NCI-H2107 treated with DMSO at 0.1 percent for 48 hours (cell line): ENCODE data around the gene HUWE1.
"Not testable (repeated sequence)": the region's sequence is repeated elsewhere in the genome, so short reads cannot be mapped to it uniquely, and the experiment has no call there.

Experiments used
- DNase-seq: peaks from one replicate; lab custom pipeline; 2025; ENCODE audit not compliant: unreplicated experiment; lab: John Stamatoyannopoulos, UW

The HUWE1 gene

DNA sequence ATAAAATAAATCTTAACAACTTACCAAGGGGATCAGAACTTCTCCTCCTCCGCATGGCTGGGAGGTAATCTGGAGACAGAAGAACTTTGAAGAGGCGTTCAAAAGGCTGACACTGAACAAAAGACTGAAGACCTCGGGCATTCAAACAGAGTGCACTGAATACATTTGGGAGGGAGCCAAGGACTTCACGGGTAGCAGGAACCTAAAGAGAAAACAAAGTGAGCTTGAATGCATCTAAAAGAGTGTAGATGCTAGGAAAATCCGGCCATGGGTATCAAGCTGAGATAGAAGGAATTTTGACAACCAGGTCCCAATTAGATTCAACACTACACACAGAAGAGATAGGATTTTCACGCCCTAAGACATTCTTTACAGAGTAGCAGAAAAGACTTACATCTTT is 69.6 kb downstream of the HUWE1 start:
- no peak for DNase-seq

DNA sequence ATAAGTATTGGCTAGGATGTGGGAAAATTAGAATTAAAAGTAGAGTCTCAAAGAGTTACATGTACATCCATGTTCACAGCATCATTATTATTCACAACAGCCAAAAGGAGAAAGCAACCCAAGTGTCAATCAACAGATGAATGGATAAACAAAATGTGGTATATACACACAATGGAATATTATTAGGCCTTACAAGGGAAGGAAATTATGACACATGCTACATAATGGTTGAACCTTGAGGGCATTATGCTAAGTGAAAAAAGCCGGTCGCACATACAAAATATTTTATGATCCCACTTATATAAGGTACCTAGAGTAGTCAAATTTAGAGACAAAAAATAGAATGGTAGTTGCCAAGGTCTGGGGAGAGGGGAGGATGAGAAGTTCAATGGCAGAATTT is 80.1 kb downstream of the HUWE1 start:
- no peak for DNase-seq

DNA sequence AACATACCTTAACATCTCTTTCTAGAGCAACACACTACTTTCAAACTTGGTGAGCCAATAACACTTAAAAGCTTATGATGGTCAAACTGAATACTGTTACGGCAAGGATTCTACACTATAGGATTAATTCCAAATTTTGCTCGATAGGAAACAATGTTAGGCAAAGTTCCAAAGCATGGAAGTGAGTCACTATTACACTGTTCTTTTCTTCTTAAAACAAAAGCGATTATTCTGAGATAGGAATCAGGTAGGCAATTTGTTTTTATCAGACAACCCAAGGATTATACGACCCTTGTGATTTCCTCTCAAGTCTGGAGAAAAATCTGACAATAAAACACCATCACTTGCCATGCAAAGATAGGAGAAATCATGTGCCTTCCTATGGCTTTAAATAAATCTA is 81.5 kb downstream of the HUWE1 start:
- no peak for DNase-seq

DNA sequence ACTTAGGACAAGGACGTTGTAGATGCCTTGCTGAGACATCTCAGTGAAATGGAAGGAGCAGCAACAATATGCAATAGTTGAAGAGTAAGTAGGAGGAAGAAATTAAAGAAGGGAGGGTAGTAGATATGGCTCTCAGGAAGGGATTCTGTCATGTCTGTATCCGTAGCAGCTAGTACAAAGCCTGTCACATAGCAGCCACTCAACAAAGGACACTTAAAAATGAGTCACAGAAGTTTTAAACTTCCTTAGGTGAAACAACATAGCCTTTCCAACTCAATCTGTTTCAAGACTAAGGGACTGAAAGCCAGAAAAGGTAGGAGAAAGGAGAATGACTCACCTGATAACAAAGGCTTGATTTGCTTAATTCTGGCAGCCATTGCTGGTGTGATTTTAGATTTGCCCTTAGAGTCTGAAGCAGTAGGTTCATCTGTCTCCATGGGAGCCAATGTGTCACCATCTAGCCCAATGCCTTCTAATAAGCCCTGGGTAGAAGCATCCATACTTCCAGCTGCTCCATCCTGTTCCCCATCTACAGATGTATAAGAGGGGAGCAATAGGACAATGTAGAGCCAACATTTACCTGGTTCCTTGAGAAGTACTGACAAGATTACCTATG is 86.6 kb downstream of the HUWE1 start:
- no peak for DNase-seq

DNA sequence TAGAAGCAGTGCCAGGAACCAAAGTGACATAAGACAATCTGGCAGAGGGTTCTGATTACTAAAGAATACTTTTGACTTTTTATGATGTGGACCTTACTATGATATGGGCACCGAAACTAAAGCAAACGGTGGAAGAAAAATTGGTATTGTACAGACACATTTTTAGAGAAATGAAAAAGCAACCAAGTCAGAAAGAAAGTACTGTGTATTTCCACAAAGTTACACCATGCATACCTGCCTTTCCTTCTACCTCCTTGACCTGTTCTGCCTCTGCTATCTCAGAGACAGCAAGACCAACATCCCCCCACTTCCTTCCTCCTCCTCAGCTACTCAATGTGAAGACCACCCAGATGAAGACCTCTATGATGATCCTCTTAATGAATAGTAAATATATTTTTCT is 88.3 kb downstream of the HUWE1 start:
- DNase-seq, result no peak

DNA sequence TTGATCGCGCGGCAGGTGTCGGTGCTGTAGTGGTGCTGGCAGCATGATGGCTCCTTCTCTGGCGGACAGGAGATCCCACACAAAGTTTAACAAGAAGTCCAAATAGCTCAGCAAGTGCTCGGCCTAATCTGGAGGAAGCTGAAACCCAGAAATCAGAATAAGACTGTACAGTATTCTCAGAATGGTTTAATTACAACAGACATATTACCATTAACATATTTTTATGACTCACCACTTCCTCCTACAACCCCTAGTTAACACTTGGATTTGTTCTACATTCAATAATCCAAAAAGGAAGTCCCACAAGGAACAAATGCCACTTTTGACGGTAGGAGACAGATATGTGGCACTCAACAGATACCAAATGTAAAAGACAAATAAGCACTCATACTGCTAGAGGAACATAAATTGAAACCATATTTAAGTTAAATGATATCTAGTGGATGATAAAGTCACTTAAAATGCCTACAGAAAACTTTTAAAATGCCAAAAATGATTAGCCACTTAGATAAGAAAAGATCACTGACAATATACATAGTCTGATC is 91.2 kb downstream of the HUWE1 start:
- no peak for DNase-seq

DNA sequence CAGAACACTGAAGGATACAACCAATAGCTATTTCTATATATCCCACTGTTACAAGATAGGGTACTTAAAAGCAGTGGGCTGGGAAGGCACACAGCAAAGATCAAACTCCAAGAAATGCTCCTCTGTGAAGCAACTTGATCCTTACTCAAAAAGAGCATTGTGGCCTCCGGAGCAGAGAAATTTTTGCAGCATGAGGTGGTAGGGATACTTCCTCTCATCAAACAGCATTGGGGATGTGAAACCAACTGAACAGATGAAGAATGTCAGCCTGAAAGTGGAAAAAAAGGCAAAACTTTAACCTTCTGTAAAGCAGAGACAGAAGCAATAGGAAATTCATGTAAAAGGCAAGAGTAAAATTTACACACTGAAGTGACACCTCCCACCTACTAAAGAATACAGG is 92.2 kb downstream of the HUWE1 start:
- no peak for DNase-seq

DNA sequence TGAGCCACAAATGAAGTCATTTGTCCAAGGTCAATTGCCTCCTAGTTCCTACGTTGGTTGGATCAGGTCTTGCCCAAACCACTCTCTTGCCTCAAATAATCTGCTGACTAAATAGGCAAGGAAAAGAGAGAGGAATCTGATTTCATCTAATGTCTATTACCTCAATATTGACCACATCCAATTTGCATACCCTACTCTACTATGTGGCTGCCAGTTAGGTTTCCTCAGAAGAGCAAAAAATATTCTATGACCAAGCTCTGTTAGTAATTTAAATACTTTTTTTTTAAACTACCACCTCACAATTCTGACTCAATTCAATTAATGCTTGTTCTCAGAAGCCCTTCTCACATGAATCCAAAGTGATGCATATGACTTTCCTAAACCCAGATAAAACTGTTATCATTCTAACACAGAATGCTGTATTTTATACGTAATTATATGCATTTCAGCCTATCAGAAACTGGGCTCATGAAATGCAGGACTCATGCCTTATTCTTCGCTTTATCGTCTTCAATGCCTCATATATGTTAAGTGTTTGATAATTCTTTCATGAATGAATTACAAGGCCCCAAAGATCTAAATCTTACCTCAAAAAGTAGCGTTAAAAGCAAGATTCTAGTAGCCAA is 98.6 kb downstream of the HUWE1 start:
- no peak for DNase-seq

DNA sequence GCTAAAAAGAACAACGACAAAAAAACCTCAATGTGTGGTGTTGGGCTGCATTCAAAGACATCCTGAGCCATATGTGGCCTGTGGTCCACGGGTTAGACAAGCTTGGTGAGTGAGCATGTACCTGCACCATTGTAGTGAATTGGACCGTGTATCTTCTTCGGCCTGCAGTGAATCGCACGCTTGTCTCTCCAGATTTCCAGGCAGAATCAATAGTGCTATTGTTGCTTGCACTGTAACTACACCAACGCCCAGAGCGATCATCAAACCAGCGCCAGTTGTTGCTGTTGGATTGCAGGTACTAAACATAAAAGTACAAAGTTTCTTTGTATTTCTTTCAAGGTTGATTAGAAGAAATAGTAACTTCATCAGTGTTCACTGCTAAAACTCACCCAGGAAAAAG is 101.6 kb downstream of the HUWE1 start:
- DNase-seq, result no peak

DNA sequence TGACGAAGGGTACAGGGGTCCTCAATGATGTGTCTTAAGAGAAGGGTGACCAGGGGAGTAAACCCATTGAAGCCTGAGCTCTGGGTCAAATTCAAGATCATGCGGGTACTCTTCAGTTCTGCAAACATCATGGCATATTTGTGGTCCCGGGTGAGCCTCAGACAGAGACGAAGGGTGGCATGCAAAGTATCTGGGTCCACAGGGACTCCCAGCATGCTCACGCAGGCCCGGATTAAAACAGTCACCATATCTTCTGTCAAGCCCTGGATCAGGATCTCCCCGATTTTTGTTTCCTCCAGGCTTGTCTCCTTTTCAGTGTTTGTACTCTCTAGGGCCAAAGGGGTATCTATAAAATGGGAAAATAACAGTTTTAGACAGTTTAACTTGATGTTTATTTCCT is 102.9 kb downstream of the HUWE1 start:
- DNase-seq, result no peak

DNA sequence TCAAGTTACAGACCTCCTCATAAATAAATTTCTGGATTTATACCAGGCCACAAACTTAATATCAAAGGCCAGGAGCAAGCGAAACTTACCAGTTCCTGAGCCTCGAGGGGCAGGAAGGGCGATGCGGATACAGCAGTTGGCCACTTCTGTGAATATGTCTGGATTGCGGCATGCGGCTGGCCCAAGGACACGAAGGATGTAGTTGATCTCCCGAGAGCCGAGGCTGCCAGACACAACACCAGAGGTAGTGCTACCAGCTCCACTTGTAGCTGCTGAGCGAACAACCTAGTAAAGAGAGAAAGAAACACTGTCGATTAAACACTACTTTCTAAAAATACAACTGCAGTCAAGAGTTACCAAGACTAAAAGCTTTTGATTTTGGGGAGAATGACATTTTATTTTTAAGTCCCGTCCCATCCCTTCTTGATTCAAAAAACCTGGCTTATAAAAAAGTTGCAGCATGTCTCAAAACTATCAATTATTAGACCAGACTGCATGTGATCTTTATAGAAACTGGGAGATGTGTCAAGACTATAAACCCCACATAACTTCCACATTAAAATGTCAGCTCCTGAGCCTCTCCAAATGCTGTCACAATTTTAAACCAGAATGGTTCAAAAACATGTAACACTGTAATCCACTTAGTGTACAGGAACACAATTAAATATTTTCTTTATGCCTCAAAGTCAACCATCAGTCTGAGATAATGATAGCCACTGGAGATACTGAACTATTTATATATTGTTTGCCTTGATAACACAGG is 105.6 kb downstream of the HUWE1 start:
- DNase-seq, result no peak

DNA sequence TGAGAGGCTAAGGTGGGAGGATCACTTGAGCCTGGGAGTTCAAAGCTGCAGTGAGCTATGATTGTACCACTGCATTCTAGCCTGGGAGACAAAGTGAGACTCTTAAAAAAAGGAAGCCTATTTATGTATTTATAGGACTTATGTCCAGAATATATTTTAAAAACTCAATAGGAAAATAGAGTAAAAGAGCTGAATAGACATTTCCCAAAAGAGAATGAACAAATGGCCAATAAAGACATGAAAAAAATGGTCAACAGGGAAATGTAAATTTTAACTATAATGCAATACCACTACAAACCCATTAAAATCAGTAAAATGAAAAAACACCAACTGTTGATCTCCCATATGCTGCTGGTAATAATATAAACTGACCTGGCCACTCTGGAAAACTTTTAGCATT is 115.0 kb downstream of the HUWE1 start:
- DNase-seq, result no peak

DNA sequence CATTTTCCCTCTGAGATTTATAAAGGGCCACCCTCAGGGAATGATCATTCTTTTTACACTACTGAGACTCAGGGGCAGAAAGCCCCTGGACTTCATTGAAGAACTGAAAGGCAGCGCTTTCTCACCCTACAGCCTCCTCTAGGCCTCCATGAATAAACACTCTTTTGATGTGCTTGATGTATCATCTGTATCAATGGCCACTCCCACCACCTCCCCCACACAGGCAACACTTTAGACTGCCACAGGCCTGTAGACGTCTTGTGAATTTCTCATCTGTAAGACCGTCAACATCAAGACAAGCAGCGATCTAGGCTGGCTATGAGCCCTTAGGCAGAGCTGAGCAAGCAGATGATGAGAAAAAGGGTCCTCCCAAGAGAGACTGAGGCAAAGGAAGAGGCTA is 123.2 kb downstream of the HUWE1 start:
- no peak for DNase-seq

DNA sequence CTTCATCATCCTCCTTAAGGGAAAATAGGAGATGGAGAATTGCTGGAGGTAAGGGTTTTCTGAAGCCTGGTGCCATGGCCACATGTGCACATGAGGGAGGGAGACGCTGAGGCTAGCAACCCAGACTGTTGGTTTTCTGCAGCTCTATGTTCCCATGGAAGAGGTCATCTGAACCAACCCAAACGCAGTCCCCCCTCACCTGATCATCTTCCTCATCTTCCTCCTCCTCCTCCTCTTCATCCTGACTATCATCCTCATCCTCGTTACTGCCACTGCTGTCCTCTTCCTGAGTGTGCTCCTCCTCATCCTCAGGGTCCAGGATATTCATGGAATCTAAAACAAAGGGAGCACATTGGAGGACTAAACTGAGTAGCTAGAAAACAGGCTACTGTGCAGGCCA is 124.6 kb downstream of the HUWE1 start:
- DNase-seq, result no peak

DNA sequence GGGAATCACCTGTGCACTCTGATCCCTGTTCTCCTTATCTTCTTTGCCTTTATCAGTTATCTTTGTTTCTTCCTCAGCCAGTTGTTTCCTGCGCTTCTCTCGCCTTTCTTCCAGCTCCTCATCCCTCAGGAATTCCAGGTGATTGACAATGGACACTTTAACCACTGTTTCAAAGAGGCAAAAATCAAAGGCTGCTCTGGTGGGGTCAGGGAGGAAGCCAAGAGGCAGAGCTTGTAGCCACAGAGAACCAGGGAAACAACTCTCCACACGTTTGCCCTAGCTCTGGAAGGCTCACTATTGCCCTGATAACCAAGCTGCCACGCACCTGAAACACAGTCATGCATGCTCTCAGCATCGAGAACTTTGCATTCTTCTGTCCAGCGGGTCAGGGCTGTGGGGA is 127.9 kb downstream of the HUWE1 start:
- no peak for DNase-seq

DNA sequence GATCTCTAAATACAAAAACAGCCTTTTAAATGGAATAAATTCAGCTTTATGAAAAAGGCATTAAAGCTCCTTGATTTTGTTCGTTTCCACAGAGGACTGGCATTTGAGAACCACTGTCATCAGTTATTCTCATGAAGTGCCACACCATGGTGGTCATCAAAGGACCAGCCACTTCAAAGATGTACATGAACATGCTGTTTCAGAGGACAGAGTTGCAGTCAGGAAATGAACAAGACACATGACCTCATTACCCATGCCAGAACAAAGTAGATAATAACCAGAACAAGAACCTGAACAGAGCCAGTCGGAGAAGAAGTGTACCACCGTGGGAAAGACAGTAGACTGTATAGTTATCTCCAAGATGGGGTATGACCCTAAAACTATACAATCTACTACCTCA is 129.7 kb downstream of the HUWE1 start:
- DNase-seq, result no peak

DNA sequence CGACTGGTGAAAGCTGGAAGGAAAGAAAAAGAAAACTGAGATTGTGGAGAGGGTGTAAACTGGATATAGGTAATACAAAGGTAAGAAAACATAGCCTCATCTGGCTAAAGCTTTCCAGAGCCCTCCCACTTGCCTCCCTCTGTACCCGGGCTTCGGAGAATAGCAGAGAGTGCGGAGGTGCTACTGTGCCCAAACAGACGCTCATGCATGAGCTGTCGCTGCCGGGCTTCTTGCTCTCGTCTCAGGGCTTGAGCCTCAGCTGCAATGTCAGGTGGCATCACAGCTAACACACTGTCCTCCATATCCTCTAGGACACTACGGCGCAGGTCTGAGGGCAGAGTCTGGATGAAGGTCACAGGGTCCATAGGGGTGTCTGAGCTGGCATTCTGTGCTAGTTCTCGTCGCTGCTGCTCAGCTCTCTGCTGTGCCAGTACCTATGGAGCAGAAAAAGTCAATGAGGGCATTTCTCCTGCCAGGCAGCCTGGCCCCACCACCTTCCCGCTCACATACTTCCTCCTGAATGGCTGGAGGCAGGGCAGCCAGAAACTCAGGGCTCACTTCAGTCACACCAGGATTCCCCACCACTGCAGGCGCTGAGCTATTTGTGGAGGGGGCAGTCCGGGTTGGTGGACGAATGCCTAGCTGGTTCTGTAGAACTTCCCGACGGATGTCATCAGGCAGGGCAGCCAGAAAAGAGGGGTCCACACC is 135.6 kb downstream of the HUWE1 start:
- no peak for DNase-seq

DNA sequence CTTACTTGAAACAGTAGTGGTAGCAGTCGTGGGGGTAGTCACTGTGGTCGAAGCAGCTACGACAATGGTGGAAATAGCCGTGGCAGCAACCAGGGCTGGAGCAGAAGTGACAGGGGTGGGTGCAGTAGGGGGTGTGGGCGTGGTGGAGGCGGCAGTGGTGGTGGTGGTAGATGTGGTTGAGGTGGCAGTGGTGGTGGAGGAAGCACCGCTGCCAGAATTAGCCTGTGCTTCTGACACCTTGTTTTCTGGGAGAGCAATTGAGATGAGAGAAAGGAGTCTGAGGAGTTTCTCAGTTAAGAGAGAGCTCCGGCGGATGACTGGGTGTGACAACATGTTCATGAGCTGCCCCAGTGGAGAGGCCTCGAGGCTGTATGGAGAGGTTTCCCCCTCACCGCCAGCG is 138.9 kb downstream of the HUWE1 start:
- DNase-seq, result no peak

DNA sequence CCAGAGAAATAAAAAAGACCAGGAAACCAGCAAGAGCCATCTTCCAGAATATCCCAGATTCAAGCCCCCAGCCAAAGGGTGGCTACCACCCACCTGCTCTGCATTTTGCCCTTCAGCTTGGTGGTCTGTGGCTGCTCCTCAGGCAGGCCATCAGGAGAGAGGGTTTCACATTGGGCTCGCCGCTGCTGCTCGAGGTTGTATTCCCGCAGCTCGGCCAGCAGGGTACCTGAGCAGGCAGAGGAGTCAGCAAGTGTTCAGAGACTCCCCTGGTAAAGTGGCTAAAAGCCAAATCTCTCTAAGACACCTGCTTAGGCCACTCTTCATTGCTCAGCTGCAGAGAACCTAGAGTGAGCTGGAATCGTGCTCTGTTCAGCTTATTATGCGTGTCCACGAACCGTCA is 141.6 kb downstream of the HUWE1 start:
- no peak for DNase-seq

DNA sequence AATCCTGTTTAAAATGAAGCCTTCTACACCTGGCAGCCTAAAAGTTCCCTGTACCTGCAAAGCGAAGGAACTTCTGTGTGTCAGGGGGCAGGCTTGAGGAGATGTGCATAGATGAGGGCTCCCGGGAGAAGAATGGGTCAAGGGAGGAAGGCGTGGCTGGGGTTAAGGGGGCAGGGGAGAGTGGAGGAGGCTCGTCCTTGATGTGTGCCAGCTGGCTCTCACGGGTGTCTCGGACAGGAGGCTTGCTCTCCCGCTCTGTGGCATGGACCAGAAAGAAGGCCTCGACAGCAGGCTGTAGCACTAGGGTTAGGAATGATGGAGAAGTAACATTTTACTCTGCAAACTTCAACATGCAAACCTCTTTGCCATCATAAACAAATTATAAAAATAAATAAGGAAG is 147.7 kb downstream of the HUWE1 start:
- no peak for DNase-seq

DNA sequence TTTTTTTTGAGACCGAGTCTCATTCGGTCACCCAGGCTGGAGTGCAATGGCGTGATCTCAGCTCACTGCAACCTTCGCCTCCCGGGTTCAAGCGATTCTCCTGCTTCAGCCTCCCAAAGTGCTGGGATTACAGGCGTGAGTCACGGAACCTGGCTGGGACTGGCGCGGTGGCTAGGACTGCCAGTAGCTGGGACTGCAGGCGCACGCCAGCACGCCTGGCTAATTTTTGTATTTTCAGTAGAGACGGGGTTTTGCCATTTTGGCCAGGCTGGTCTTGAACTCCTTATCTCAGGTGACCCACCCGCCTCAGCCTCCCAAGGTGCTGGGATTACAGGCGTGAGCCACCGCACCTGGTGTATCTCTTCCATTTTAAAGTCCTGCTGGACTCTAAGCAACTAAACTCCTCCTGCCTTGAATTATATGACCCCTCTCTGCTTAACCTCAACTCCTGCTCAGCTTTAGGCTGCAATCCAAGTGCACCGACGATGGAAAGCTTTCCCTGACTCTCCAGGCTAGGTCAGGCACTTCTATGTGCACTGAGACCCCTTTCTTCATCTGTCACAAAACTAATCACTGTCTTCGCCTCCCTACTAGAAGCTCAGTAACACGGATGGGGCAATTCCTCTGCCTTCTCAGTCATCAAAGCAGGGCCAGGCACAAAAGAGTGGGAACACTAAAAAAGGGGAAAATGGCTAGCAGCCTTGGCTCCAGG is 155.1 kb downstream of the HUWE1 start:
- DNase-seq, result not testable (repeated sequence)
